GM18870 (cell line): Measurements from ENCODE around the gene EEFSEC.

ENCODE experiments used
- ATAC-seq: cut with Tn5 transposase; IDR thresholded peaks from one replicate; pipeline ENCODE4 v1.9.1; 2021; ENCODE audit warnings: moderate library complexity; ENCODE audit not compliant: unreplicated experiment

The EEFSEC gene

DNA sequence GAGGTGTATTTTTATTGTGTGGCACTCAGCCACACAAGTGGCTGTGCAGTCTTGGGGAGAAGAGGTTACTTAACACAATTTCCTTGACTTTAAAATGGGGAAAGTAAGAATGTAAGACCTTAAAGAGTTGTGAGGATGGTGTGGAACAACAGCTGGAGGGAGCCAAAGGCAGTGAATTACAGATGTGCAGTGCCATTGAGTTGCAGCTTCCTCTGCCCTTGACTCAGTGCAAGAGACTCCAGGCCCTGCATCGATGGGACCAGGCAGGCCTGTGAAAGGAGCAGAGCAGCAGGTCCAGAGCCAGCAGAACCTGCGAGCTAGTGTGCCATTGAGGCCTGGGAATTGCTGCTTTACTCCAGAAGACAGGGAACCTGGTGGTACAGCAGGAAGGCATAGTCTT, 27.2 kb downstream of the EEFSEC start:
- no peak for ATAC-seq

- no peak for ATAC-seq
These were observed 27.6 kb downstream of the EEFSEC start for GRCh38 chr3:128180913-128181312.

GRCh38 chr3:128182656-128183055, 29.4 kb downstream of the EEFSEC start:
- ATAC-seq: no peak

GRCh38 chr3:128185630-128186447, 32.6 kb downstream of the EEFSEC start:
- ATAC-seq: no peak

DNA sequence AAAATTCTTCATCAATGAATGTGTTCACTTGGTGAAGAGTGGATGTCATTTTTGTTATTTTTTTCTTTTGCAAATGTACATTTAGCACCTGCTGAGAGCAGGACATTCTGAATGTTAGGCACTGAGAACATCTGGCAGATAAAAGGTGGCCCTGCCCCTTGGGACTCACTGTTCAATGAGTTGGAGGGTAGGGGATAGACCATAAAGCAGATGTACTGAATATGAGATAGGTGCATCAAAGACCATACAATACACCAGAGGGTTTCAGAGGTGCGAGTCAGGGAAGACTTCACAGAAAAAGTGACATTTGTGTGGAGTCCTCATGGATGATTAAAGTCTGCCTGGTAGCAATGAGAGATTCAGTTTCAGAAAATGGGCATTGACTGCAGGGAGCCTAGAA, 34.2 kb downstream of the EEFSEC start:
- ATAC-seq: no peak

- no peak for ATAC-seq
These were observed 35.0 kb downstream of the EEFSEC start for GRCh38 chr3:128188326-128188725.

DNA sequence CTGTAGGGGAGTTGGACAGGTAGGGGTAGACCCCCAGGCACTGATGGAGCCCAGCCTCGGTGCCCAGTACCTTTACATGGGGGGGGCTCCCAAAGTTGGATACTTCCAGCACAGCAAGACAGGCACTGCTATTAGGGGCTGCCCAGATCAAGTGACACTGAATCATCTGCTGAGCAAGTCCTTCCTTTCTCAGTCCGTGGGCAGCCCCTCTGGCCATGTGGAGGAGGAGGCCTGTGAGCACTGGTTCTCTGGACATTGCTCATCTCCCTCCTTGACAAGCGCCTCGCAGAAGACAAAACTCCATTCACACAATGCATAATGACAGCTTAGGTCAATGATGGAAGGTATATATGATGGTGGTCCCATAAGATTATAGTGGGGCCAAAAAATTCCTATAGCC, 35.7 kb downstream of the EEFSEC start:
- ATAC-seq: no peak

DNA sequence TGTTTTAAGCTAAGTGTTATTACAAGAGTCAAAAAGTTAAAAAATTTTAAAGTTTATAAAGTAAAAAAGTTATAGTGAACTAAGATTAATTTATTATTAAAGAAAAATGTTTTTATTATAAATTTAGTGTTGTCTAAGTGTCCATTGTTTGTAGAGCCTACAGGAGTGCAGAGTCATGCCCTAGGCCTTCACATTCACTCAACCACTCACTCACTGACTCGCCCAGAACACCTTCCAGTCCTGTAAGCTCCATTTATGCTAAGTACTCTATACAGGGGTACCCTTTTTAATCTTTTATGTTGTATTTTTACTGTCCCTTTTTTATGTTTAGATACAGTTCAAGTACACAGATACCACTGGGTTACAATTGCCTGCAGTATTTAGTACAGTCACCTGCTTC, 37.2 kb downstream of the EEFSEC start:
- no peak for ATAC-seq

DNA sequence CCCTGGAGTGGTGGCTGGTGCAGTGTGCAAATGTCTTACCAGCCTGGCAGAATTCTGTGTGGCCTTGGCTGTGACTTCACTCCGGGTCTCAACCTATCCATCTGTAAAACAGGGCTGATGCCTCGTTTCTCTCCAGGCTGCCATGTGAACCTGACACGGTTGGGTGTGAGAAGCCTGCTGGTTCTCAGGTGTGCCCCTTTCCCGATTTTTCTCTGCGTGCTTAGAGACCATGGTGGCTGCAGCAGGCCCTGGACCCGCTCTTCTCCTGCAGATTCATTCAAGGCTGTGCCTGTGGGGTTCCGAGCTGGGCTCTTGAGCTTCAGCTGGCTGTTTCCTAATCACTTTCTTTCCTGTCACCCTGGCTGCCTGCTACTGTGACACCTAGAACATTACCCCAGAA, 38.9 kb downstream of the EEFSEC start:
- no peak for ATAC-seq

DNA sequence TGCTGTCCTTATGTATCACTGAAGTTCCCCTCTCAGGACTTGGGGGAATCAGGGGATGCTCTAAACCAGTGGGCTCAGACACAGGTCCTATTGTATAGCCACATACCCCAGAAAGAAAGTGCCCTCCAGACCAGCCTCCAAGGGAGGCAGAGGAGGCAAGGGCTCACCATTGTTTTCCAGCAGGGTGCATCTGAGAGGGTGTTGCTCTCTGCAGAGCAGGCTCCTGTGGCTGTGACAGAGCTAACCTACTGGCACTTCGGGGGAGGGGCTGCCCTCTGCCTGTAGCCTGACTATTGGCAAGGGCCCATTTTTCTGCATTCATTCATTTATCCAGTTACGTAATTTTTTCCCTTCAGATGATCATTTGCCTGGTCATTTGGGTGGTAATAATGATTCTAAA, 39.9 kb downstream of the EEFSEC start:
- no peak for ATAC-seq

DNA sequence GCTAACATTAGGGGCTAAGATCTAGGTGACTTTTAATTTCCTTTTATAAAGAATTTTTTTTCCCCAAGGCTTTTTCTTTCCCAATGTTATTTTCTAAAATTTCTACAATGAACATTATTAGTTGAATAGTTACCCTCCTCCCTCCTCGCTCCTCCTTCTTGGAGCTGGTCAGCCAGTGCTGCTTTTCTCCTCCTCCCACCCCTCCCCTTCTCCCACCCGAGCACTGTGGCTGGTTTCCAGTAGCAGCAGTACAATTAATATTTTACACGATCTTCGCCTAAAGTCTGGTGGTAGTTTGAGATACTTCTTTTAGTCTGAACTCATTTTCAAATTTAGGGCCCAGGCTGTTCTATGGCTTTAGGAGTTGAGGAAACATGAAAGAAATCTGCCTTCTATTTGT, 41.6 kb downstream of the EEFSEC start:
- no peak for ATAC-seq

- ATAC-seq: no peak
These were observed 42.1 kb downstream of the EEFSEC start for GRCh38 chr3:128195369-128195768.

DNA sequence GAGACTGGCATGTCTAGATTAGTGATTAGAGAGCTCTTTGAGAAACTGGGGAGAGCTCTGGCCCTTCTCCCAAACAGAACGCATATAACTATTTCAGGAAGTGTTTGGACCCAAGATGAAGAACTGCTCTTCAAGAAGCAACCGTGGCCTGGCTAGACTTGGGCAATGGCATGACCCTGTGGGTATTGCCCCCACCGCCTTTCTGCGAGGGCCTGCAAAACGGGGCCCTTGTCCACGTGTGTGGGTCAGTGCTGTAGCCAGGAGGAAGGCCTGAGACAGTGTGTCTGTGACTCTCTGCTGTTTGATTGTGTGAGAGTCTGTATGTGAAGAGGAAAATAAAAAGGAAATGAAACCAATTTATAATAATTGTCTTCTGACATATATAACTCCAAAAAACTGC, 42.5 kb downstream of the EEFSEC start:
- no peak for ATAC-seq

GRCh38 chr3:128196647-128197046, 43.4 kb downstream of the EEFSEC start:
- no peak for ATAC-seq

DNA sequence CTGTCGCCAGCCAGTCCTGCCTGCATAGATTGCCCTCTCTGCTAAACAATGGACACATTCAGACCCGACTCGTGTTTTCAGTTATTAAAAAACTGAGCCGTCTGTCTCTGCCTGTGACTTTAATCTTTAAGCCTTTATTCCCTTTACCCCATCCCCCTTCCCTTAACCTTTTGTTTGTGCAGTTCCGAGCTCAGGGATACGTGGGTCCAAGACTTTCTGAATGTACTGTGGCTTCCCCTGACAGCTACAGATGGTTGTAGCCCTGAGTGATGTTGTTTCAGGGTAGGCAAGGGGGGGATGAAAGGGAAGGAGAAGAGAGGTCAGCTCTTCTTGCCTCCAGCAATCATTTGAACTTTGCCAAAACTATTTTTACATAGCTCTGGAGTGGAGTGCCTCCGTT, 44.6 kb downstream of the EEFSEC start:
- ATAC-seq: no peak

DNA sequence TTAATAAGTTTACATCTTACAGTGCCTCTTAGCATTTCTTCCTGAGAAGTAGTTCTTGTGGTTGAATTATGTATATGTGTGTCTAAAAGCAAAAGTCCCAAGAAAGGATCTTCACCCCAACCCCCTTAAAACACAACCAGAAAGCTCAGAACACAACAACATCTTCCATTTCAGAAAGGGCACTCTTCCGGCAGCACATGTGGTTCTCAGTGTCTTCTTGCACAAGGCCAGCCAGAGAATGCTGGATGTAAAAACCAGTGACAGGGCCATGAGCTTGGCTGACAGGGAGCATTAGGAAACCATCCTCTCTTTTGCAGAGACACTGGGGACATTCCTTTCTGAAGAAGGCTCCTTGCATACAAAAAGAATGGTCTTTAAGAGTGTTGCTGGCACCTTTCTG, 45.0 kb downstream of the EEFSEC start:
- no peak for ATAC-seq

- no peak for ATAC-seq
These were observed 45.8 kb downstream of the EEFSEC start for GRCh38 chr3:128199110-128199509.

DNA sequence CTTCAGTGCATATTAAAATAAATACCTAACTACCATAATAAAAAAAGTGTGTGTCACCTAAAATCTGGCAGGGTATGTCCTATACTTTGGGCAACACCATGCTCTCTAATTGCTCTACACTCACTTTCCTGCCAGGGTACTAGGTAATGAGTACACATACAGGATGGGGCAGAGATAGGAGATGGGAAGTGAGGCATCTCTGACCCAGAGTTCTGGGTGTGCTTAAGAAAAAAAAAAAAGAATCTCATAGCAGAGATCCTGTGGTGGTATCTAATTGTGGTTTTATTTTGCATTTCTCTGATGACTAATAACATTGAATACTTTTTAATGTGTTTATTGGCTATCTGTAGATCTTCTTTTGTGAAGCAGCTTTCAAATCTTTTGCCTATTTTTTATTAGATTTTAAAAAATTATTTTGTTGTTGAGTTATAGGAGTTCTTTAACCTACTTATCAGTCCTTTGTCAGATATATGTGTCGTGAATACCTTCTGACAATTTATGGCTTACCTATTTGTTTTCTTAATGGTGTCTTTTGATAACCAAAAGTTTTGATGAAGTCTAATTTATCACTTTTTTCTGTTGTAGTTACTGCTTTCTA, 48.0 kb downstream of the EEFSEC start:
- no peak for ATAC-seq

- no peak for ATAC-seq
These were observed 49.9 kb downstream of the EEFSEC start for GRCh38 chr3:128203169-128203568.

GRCh38 chr3:128205558-128206145, 52.4 kb downstream of the EEFSEC start:
- no peak for ATAC-seq

DNA sequence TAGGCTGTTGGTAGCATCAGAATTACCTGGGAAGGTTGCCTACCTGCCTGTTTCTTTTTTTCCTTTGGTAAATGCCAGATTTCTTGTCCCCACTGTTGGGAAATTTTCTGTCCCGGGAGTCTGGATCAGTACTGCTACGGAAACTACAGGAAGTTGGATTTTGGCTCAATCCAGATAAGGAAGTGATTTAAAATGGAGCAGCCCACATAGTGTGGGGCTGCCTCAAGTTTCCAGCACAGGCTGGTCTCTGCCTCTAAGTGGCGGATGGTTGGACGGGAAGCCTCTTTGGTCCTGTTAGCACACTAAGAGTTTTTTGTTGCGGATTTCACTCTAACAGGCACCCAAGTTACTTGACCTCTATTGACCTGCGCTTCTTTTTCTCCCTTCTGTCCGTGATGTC, 54.7 kb downstream of the EEFSEC start:
- no peak for ATAC-seq

- no peak for ATAC-seq
These were observed 57.4 kb downstream of the EEFSEC start for GRCh38 chr3:128210711-128211110.
